Left colon (tissue), 2 donors: Measurements from ENCODE around the gene PIK3CB. TPM values are rescaled to one million over a fixed set of nuclear protein-coding genes. Genes with fewer than 3 reads are reported as not detected.
"Not testable (repeated sequence)": the region's sequence is repeated elsewhere in the genome, so short reads cannot be mapped to it uniquely, and the experiment has no call there.

Experiments
- ATAC-seq: fragments of 200-7000 bp; cut with Tn5 transposase; one replicate; pipeline ENCODE4 v1.9.1; 2020; ENCODE audit warnings: mild to moderate bottlenecking, moderate library complexity
- DNase-seq, 2 donors: peaks; one replicate each; pipeline ENCODE4 v3.0.0-alpha.2; 2020
- intact Hi-C, 2 donors: fragments of 100-400 bp; cut with DNase I in 1 of 2; cut with micrococcal nuclease in 1 of 2; formaldehyde crosslinking; loops; one replicate each; pipeline versions ENCODE4 v1.11.2 to v1.14.0; 2022; cut with DNase I, micrococcal nuclease
- total RNA-seq, 2 donors: library from RNA; stranded (reverse); fragmentation: NEBNext Ultra II Directional; extraction: Animal tissue kit (Norgen Biotek cat#: 25700); gene quantifications; one replicate each; pipeline ENCODE4 v1.2.1, GENCODE V29; 2021
- donor health status: DM: no; HTN: no; CAD: no.
- donor health status: DM: yes; HTN: yes; CAD: no.

PIK3CB gene
- total RNA-seq, 2 donors from 2014 or later: 54.9 to 55.9 TPM

DNA sequence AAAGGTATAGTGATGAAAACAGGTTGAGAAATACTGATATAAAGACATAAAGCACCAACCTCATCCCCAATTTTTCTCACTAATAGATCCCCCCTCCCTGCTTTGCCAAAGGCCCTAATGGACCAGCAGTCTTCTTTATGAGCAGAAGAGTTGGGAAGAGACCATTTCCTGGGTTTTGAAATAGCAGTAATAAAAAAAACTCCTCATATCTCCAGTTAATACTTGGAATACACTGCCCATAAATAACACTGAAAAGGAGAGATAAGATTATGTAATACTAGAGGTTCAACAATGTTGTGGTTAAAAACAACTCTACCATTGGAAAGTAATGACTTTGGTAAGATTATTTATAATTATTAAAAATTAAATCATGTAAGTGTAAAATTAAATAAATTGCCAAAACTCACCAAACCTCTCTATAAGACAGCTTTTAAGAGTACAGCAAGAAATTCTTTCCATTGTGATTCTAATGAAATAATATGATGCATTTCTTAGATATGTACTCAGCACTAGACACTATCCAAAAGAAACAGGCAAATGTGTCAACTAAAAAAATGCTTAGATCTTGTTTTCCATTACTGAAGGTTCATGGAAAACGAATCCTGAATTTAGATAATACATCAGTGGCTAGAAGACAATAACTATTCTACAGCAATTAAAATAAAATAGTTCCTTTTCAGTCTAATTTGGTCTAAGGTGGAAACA, 137.9 kb downstream of the PIK3CB start:
- ATAC-seq (no peak), DNase-seq (no peak)
- intact Hi-C loops: loop anchor here in 1 of 2 donors (10.0 kb wide), 1 partner anchor 218 kb away; no protein-coding TSS in a partner anchor

DNA sequence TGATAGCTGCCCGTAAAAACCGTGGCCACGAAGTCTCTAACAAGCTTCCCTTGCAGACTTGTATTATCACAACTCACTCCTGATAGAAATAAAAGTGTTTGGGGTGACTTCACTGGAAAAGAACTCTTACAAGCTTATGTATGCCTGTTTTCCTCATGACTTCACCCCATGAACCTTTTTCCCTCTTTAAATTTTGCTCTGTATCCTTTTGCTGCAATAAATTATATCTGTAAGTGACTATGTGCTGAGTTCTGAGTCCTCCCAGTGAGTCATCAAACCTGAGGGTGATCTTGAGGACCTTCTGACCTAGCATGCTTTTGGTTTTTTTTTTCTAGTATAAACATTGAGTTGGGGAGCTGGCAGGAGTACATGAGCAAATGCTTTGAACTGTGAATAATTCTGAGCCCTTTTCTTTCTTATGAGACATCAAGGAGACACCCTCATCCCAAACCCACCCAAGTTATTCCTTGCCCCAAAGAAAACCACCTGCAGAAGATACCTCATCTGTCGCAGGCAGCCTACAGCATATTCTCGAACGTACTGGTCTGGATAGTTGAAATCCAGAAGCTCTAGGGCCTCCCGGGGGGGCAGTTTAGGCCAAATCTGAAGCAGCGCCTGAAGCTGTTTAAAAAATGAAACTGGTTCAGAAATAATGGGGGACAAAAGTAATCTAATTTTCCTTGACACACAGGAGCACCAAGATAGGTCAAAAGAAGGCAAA, 140.3 kb downstream of the PIK3CB start:
- ATAC-seq (peak; percentile 31), DNase-seq (no peak)
- intact Hi-C loops: loop anchor here in 1 of 2 donors (10.0 kb wide), 1 partner anchor 220 kb away; no protein-coding TSS in a partner anchor

DNA sequence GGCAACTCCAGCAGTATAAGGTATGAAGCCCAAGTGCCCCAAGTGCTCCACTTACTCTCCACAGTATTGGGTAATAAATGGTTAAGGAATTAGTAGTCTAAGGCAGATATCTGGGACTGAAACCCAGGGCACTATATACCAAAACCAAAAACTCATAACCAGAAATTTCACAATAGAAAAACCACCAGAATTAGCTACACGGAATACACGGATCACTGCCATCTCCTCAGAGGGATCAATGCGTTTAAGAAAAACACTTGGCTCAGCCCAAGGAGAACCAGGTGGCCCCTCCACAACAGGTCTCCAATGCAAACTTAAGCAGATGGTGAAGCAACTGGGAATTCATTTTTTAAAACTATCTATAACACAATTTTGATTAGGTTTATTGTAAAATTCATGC, 142.6 kb downstream of the PIK3CB start:
- DNase-seq (no peak), ATAC-seq (no peak)
- intact Hi-C loops: loop anchor here in 1 of 2 donors (10.0 kb wide), 1 partner anchor 223 kb away; no protein-coding TSS in a partner anchor

DNA sequence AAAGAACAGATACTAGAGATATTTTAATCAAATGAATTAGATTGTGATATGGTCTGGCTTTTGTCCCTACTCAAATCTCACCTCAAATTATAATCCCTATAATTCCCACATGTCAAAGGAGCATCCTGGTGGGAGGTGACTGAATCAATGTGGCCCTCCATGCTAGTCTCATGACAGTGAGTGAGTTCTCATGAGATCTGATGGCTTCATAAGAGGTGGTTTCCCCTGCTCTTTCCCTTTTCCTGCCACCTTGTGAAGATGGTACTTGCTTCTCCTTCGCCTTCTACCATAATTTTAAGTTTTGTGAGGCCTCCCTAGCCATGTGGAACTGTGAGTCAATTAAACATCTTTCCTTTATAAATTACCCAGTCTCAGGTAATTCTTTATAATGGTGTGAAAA, 143.4 kb downstream of the PIK3CB start:
- intact Hi-C loops: loop anchor here in 1 of 2 donors (10.0 kb wide), 1 partner anchor 223 kb away; no protein-coding TSS in a partner anchor
- no peak for DNase-seq
- ATAC-seq: no peak

DNA sequence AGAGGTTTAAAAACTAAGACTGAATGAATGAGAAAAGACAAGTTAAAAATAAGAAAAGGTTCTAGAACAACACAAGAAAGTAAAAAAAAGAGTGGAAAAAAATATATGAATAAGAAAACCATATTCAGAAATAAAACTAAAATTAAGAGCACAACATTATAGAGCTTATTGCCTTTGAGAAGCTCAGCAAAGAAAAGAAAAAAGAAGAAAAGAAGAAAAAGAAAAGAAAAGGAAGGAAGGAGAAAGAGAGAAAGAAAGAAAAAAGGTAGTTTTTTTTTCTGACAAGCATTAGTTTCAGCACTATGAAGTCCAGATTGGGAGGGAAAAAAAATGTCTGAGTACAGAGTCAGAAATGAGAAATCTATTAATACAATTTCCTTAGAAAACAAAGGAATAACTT, 144.7 kb downstream of the PIK3CB start:
- ATAC-seq: no peak
- intact Hi-C loops: loop anchor here in 1 of 2 donors (10.0 kb wide), 1 partner anchor 225 kb away; no protein-coding TSS in a partner anchor
- DNase-seq: no peak

DNA sequence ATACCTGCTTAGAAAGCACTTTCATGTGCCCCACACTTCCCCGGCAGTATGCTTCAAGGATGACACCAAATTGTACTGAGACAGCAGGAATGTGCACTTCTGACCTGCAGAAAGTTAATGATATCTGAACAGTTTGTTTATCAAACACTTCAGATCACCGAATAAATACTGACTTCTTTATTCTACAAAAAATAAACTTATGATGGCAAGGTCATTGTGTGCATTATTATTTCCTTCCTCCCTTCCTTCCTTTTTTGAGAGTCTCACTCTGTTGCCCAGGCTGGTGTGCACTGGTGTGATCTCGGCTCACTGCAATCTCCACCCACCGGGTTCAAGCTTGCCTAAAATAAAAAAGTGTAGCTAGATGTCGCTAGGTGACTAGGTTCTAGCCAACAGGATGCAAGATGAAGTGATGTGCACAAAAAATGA, 145.8 kb downstream of the PIK3CB start:
- intact Hi-C loops: no loop called here
- ATAC-seq: peak; percentile 26
- no peak for DNase-seq

DNA sequence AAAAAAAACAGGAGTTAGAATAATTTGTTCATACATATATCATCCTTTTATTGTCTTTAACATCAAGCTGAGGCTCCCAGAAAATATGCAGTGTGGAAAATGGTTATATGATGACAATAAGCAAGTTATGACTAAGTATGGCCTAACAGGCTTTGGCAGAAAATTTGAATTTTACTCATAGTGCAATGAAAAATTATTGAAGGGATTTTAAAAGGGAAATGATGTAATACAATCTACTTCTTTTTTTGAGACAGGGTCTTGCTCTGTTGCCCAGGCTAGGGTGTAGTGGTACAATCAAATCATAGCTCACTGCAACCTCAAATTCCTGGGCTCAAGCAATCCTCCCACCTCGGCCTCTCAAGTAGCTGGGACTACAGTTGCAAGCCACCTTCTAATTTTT, 147.5 kb downstream of the PIK3CB start:
- intact Hi-C loops: no loop called here
- DNase-seq (no peak), ATAC-seq (no peak)

DNA sequence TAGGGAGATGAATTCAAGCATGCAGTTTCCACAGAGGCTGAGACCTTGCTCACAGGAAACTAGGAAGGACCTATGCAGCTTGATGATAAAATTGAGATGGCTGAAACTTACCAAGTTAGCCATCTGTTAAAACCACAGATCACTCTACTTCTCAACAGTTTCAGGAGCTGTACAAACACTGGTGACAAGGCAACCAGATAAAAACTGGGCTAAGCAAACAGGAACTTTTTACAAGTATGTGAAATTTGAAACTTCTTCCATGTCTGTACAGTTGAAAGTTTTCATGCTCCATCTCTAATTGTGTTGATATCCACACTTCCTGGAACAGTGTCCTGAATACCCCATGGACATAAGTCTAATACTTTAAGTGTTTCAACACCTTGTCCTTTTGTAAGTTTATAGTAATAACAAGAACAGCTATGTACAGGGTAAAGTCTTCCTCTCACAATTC, 147.9 kb downstream of the PIK3CB start:
- ATAC-seq: peak; percentile 68
- intact Hi-C loops: no loop called here
- no peak for DNase-seq

DNA sequence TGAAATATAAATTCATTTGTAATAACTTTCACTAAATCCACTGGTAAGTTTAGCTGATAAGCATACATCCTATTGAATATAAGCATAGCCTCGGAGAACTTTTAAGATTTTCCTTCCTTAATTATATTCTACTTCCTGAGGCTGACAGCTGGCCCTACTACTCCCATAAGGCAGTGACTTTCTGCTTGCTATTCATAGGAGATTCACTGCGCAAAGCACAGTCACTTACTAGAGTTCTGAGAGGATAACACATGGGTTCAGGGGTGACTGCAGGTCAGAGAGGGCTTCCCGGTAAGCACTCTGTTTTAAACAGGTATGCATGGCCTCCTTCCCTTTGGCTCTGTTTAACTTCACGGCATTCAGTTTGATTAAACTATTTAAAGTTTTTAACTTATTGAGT, 150.3 kb downstream of the PIK3CB start:
- ATAC-seq (no peak), DNase-seq (no peak)
- intact Hi-C loops: no loop called here

DNA sequence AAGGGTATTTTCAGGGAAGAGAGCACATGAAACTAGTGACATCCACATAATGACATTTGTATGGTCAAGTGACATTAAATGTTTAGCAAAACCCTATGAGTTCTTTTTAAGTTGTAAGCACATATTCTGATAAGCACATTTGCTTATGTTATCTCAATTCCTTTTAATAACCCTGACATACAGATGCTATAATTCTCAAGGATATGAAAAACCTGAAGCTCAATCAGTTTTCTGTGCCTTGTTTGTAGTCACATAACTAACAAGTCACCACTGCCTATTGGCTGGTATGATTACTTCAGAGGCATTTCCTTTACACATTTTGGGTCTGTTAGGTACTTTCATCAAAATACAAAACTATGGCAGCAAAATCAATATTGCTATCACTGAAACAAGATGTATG, 152.1 kb downstream of the PIK3CB start:
- no peak for DNase-seq
- intact Hi-C loops: no loop called here
- ATAC-seq: no peak

DNA sequence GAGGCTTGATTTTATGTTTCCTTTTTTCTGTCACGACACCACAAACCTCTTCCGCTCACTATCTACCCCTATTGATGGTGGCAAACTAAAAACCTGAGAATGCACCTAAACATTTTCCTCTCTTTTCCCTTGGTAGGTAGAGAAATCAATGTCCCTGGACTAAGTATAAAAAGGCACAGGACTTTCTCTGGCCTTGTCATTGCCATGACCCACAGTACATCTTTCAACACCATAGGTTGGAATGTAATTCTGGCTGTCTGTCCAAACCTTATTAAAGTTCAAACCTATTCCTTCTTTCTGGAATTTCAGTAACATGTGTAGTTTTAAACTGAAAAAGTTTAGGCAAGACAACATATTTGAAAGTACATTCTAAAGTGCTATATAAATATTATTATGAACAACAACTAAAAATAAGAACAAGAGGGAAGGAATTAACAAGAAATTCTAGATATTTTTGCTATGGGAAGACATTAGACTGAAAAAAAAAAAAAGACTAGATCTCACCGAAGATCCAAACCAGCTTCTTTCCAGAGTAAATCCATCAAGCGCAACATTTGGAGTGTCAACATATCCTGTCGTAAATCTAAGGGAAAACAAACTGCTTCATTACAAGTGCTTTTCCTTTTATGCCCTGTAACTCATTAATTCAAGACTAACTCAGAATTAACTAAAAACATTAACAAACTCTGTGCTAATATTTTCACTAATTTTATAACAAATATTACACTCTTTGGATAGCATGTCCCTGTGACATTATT, 153.1 kb downstream of the PIK3CB start:
- intact Hi-C loops: no loop called here
- DNase-seq (no peak), ATAC-seq (no peak)

DNA sequence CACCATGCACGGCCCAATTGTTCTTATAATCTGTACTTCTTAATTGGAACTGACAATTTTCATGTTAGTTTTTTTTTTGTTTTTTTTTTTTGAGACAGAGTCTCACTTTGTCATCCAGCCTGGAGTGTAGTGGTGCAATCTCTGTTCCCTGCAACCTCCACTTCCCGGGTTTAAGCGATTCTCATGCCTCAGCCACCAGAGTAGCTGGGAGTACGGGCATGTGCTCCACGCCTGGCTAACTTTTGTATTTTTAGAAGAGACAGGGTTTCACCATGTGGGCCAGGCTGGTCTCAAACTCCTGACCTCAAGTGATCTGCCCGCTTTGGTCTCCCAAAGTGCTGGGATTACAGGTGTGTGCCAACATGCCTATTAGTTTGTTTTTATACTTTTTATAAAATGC, 153.8 kb downstream of the PIK3CB start:
- DNase-seq, intact Hi-C loops, ATAC-seq: not testable (repeated sequence)

DNA sequence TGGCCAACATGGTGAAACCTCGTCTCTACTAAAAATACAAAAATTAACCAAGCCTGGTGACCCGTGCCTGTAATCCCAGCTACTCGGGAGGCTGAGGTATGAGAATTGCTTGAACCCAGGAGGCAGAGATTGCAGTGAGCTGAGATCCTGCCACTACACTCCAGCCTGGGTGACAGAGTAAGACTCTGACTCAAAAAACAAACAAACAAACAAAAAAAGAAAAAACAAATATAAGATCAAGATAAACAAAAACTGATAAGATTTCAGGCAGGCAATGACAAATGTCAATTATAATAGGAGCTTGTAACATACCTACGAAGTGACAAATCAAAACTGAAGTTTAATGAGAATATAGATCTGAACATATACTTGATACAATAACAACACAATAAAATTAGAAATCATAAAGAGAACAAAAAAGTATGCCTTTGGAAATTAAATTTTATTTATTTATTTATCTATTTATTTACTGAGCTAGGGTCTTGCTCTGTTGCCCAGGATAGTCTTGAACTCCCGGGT, 155.8 kb downstream of the PIK3CB start:
- ATAC-seq (no peak), DNase-seq (no peak)
- intact Hi-C loops: no loop called here

DNA sequence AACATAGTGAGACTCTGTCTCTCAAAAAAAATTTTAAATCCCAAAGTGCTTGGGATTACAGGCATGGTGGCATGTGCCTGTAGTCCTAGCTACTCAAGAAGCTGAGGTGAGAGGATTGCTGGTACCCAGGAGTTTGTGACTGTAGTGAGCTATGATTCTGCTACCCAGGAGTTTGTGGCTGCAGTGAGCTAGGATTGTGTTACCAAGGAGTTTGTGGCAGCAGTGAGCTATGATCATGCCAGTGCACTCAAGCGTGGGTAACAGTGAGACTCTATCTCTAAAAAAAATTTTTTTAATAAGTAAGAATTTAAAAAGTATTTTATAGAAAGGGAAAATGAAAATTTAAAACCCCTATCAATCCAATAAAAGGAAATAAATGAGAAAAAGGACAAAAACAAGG, 156.6 kb downstream of the PIK3CB start:
- DNase-seq (no peak), ATAC-seq (no peak)
- intact Hi-C loops: no loop called here

DNA sequence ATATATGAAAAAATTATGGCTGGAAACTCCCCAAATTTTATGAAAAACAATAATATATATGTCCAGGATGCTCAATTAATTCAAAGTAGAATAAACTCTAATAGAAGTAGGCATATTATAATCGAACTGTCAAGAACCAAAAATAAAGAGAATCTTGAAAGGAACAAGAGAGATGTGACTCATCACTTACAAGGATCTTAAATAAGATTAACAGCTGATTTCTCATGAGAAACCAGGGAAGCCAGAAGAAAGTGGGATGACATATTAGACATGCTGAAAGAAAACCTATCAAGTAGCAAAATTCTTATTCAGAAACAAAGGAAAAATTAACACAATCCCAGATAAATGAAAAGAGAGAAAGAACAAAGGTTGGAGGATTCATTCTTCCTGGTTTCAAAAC, 159.3 kb downstream of the PIK3CB start:
- intact Hi-C loops: no loop called here

DNA sequence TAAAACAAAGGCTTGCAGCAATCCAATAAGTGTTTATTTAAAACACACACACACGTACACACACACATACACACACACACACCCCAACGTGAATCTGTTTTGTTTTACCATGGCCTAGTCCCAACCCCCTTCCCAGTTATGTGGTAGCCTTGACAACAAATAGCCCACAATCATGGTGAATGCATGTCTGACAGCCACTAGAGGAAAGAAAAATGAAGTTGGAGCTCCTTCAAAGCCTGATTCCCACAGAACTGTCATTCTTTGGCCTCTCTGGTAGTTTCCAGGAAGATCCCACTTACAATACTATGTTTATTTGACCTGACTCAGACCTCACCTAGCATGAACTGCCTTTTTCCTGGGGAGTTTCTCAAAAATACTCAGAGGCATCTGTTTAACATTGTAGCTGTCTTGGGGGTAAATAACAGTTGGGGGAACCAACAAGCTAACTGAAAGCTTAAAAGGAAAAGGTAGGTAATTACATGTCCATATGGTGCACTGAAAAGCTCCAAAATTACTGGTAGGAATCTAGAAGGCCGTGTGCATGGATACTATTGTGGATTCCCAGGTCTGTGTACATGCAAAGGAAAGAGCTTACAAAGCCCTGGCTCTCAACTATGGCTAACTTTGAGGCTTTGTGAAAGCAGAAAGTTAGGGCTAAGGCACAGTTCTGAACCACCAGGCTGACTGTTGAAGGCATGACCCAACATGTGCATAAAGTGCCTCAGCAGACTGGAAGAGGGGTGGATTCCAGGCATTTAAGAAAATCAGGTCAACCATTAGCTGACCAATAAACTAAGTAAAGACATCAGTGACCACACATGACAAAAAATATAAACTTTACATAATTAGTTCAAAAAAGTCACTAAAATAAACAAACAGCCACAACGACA, 160.8 kb downstream of the PIK3CB start:
- no peak for DNase-seq
- intact Hi-C loops: no loop called here
- ATAC-seq: peak; percentile 60

More for the DNA sequence above, 159.3 kb downstream of the PIK3CB start:
- DNase-seq (no peak), ATAC-seq (no peak)

DNA sequence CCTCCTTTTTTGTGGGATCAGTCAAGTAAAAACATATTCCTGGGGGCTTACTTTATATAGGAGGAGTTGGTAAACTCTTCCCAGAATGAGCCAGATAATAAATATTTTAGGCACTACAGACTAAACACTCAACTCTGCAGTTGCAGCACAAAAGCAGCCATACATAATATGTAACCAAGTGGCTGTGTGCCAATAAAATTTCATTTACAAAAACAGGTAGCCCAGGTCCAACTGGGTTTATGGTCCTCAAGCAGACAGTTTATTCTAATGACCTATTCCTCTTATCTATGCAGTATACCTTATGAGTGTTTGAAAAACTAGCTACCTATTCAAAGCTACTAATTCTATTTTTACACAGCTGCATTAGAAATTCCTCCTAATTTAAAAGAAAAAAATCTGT, 164.3 kb downstream of the PIK3CB start:
- DNase-seq: no peak
- peak; percentile 76 for ATAC-seq

DNA sequence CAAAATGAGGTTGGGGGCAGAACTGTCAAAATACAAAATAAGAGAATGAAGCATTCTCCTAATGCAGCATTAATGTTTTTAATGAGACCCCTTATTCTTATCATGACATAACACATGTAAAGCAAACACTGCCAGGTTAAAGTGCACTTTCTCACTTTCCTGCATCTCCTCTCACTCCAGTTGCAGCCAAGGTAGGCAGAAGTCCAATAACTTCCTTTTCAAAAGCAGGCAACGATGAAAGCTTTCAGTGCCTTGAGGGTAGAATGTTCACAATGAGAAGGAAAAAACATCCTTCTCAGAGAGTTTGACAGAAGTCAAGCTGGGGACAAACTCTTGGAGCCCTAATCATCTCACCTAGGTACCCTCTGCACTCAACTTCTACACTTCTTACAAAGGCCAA, 166.6 kb downstream of the PIK3CB start:
- intact Hi-C loops: no loop called here
- no peak for ATAC-seq
- no peak for DNase-seq

More for the DNA sequence above, 164.3 kb downstream of the PIK3CB start:
- intact Hi-C loops: no loop called here
